ENCODE measurements around the gene GALK1. TPM values are rescaled to one million over a fixed set of nuclear protein-coding genes. Genes with fewer than 3 reads are reported as not detected.

Gene GALK1
- total RNA-seq, 1 donor from 2014 or later, result 20.2 TPM

GRCh38 chr17:75719732-75720131 lies 45.3 kb downstream of the GALK1 start:
- ATAC-seq (no peak), DNase-seq (no peak)
- intact Hi-C loops (cut with micrococcal nuclease), result no loop called here

DNA sequence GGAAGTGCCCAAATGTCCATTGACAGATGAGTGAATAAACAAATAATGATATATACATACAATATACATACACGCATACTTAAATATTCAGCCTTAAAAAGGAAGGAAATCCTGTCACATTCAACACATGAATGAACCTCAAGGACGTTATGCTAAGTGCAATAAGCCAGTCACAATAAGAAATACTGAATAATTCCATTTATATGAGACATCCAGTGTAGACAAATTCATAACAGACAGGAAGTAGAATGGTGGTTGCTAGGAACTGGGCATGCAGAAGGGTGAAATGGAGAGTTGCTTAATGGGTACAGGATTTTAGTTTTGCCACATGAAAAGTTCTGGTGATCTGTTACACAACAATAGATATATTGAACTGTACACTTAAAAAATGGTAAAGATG lies 52.5 kb downstream of the GALK1 start:
- DNase-seq (no peak), ATAC-seq (no peak)
- intact Hi-C loops (cut with micrococcal nuclease), result no loop called here

Small RNA genes lying within 50 kb of the gene (microRNA-seq; reads per million reads assigned to microRNA genes)
- not detected for gene MIR4738 (ENCODE audit: borderline number of aligned reads)

Other genes with a start within 250 kb of the GALK1 start
- gene CASKIN2, start 249.7 kb downstream of the GALK1 start, total RNA-seq, result 36.6 TPM
- gene TSEN54, start 248.7 kb downstream of the GALK1 start, total RNA-seq, result 8.3 TPM
- 5.1 TPM for gene LLGL2, start 239.5 kb downstream of the GALK1 start, total RNA-seq
- gene MYO15B, start 177.4 kb downstream of the GALK1 start, total RNA-seq, result 48.2 TPM
- gene SMIM5, start 131.8 kb downstream of the GALK1 start, total RNA-seq, result 15.8 TPM
- 14.3 TPM for gene RECQL5, start 98.0 kb downstream of the GALK1 start, total RNA-seq
- 47.8 TPM for gene SAP30BP, start 97.9 kb downstream of the GALK1 start, total RNA-seq
- gene ITGB4, start 43.7 kb downstream of the GALK1 start, total RNA-seq, result 8.8 TPM
- 14.8 TPM for gene UNK, start 19.6 kb upstream of the GALK1 start, total RNA-seq
- 8.6 TPM for gene UNC13D, start 79.2 kb upstream of the GALK1 start, total RNA-seq
- gene WBP2, start 90.1 kb upstream of the GALK1 start, total RNA-seq, result 152 TPM
- 24.4 TPM for gene TRIM47, start 113.4 kb upstream of the GALK1 start, total RNA-seq
- gene TRIM65, start 131.8 kb upstream of the GALK1 start, total RNA-seq, result 11.4 TPM
- 124 TPM for gene MRPL38, start 139.7 kb upstream of the GALK1 start, total RNA-seq
- 4.2 TPM for gene FBF1, start 175.8 kb upstream of the GALK1 start, total RNA-seq
- gene ACOX1, start 214.0 kb upstream of the GALK1 start, total RNA-seq, result 101 TPM
- 6.6 TPM for gene TEN1, start 214.0 kb upstream of the GALK1 start, total RNA-seq
- gene CDK3, start 235.7 kb upstream of the GALK1 start, total RNA-seq, result 2.6 TPM